HG03135 (cell line): ENCODE measurements around the gene MAP2K5.
A peak's percentile ranks its signal among the peaks of the same experiment; 100 is the strongest.

Experiments
- ATAC-seq: cut with Tn5 transposase; IDR thresholded peaks from one replicate; pipeline ENCODE4 v1.9.1; 2021; ENCODE audit warnings: mild to moderate bottlenecking, moderate library complexity; ENCODE audit not compliant: unreplicated experiment

The MAP2K5 gene

GRCh38 chr15:67521029-67521782 lies 21.3 kb upstream of the MAP2K5 start, which contains the start of gene C15orf61:
Gene C15orf61, plus strand, starts transcription at chr15:67521131. Its CDS starts 118 bp downstream, at chr15:67521249.
- ATAC-seq = peak; percentile 74

- ATAC-seq = no peak
Observed at GRCh38 chr15:67521783-67522568, 20.5 kb upstream of the MAP2K5 start.

- ATAC-seq = no peak
Observed at GRCh38 chr15:67523330-67523729, 19.2 kb upstream of the MAP2K5 start.

- no peak for ATAC-seq
Observed at GRCh38 chr15:67524235-67524634, 18.3 kb upstream of the MAP2K5 start.

GRCh38 chr15:67528513-67528912 lies 14.0 kb upstream of the MAP2K5 start:
- no peak for ATAC-seq

- ATAC-seq = no peak
Observed at GRCh38 chr15:67531379-67531914, 11.1 kb upstream of the MAP2K5 start.

GRCh38 chr15:67533873-67534272 lies 8.6 kb upstream of the MAP2K5 start:
- ATAC-seq = no peak

- ATAC-seq = no peak
Observed at GRCh38 chr15:67534360-67534759, 8.1 kb upstream of the MAP2K5 start.

- no peak for ATAC-seq
Observed at GRCh38 chr15:67537771-67538170, 4.7 kb upstream of the MAP2K5 start.

GRCh38 chr15:67543348-67543718 lies 830 bp downstream of the MAP2K5 start:
- no peak for ATAC-seq

GRCh38 chr15:67544475-67544874 lies 2.0 kb downstream of the MAP2K5 start:
- ATAC-seq = no peak

GRCh38 chr15:67545864-67546263 lies 3.4 kb downstream of the MAP2K5 start:
- ATAC-seq = no peak

- no peak for ATAC-seq
Observed at GRCh38 chr15:67547064-67547463, 4.6 kb downstream of the MAP2K5 start.

- ATAC-seq = no peak
Observed at GRCh38 chr15:67547836-67548235, 5.3 kb downstream of the MAP2K5 start.

GRCh38 chr15:67548236-67548852 lies 5.8 kb downstream of the MAP2K5 start:
- ATAC-seq = no peak

- no peak for ATAC-seq
Observed at GRCh38 chr15:67548862-67549651, 6.6 kb downstream of the MAP2K5 start.

GRCh38 chr15:67549736-67550135 lies 7.2 kb downstream of the MAP2K5 start:
- ATAC-seq = no peak

GRCh38 chr15:67550522-67550921 lies 8.0 kb downstream of the MAP2K5 start:
- ATAC-seq = no peak

GRCh38 chr15:67551207-67551743 lies 8.8 kb downstream of the MAP2K5 start:
- no peak for ATAC-seq

GRCh38 chr15:67554580-67554979 lies 12.1 kb downstream of the MAP2K5 start:
- no peak for ATAC-seq
